ENCODE data around the gene CFAP69.
"Not testable (repeated sequence)": the region's sequence is repeated elsewhere in the genome, so short reads cannot be mapped to it uniquely, and the experiment has no call there.

CFAP69 gene

GRCh38 chr7:90232430-90232829, 12.5 kb upstream of the CFAP69 start:
- DNase-seq: no peak

- no peak for DNase-seq
These were observed 11.4 kb upstream of the CFAP69 start for GRCh38 chr7:90233569-90233968.

- DNase-seq: no peak
These were observed 8.2 kb upstream of the CFAP69 start for GRCh38 chr7:90236721-90237289.

- no peak for DNase-seq
These were observed 7.0 kb upstream of the CFAP69 start for GRCh38 chr7:90238022-90238421.

GRCh38 chr7:90238583-90238982, 6.4 kb upstream of the CFAP69 start:
- DNase-seq: no peak

GRCh38 chr7:90239050-90239449, 5.9 kb upstream of the CFAP69 start:
- DNase-seq: no peak

GRCh38 chr7:90239625-90240228, 5.2 kb upstream of the CFAP69 start:
- DNase-seq: no peak

GRCh38 chr7:90242369-90243168, 2.4 kb upstream of the CFAP69 start:
- no peak for DNase-seq

- DNase-seq: no peak
These were observed 1.4 kb upstream of the CFAP69 start for GRCh38 chr7:90243556-90243955.

- no peak for DNase-seq
These were observed 437 bp upstream of the CFAP69 start for GRCh38 chr7:90244565-90244908.

- no peak for DNase-seq
These were observed 1.2 kb downstream of the CFAP69 start for GRCh38 chr7:90246171-90246570.

GRCh38 chr7:90248706-90249105, 3.7 kb downstream of the CFAP69 start:
- no peak for DNase-seq

- no peak for DNase-seq
These were observed 5.8 kb downstream of the CFAP69 start for GRCh38 chr7:90250601-90251303.

GRCh38 chr7:90251304-90251635, 6.3 kb downstream of the CFAP69 start:
- DNase-seq: no peak

- not testable (repeated sequence) for DNase-seq
These were observed 11.0 kb downstream of the CFAP69 start for GRCh38 chr7:90256011-90256410.

GRCh38 chr7:90256778-90257177, 11.8 kb downstream of the CFAP69 start:
- no peak for DNase-seq

GRCh38 chr7:90261441-90261840, 16.5 kb downstream of the CFAP69 start:
- no peak for DNase-seq

- no peak for DNase-seq
These were observed 17.5 kb downstream of the CFAP69 start for GRCh38 chr7:90262438-90262837.

GRCh38 chr7:90266808-90267207, 21.8 kb downstream of the CFAP69 start:
- DNase-seq: no peak

GRCh38 chr7:90267263-90267858, 22.4 kb downstream of the CFAP69 start:
- no peak for DNase-seq

GRCh38 chr7:90269163-90269562, 24.2 kb downstream of the CFAP69 start:
- DNase-seq: no peak

- no peak for DNase-seq
These were observed 25.6 kb downstream of the CFAP69 start for GRCh38 chr7:90270431-90271178.

- no peak for DNase-seq
These were observed 26.8 kb downstream of the CFAP69 start for GRCh38 chr7:90271753-90272152.

Measured in CD4-positive, alpha-beta T cell treated with Interleukin-12 subunit alpha and Interleukin-12 subunit beta, for 1 hour (primary cell).